Measurements from ENCODE around the gene NDUFA8.

Gene NDUFA8

DNA sequence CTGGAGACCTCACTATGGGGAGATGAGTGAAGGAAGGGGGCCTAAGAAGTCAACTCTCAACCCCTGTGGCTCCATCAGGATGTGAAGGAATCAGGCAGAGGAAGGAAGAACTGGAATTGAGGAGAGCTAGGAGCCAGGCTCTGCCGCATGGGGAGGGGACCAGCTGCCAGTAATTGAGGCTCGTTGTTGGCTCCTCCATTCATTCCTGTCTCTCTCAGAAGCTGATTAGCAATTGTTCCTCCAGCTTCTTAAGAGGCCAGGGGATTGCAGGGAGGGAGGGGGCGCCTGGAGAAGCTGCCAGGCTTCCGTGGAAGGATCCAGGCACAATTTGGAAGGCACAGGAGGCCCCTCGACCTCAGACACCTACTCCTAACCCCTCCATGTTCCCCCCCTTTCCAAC lies 46.0 kb downstream of the NDUFA8 start:
- TF ChIP-seq, protein P1, sequence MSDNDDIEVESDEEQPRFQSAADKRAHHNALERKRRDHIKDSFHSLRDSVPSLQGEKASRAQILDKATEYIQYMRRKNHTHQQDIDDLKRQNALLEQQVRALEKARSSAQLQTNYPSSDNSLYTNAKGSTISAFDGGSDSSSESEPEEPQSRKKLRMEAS (IDR thresholded peaks at IDR 0.05), result no peak
- TF ChIP-seq EGR1 (IDR thresholded peaks at IDR 0.05) (no peak), TEAD4 (IDR thresholded peaks at IDR 0.05) (no peak)

DNA sequence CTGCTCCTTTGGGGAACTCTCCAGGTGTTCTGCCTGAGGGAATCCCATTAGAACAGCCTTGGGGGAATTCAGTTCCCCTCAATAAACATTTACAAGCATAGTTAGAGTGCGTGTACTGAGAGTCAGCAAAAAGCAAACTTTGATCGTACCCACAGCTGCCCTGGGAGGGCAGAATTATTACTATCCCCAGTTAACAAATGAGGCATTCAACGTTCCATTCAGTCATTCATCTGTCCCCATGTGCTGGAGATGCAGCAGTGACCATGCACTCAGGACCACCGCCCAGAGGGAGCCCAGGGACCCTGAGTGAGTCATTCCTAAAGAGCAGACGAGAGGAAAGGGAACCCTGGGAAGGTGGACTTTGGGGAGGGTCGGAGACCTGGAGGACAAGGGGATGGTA lies 47.3 kb downstream of the NDUFA8 start:
- TF ChIP-seq CEBPB (IDR thresholded peaks at IDR 0.05) (no peak), TEAD4 (IDR thresholded peaks at IDR 0.05) (no peak), TAF1 (IDR thresholded peaks at IDR 0.05; ENCODE audit: low read depth) (no peak), YY1 (IDR thresholded peaks at IDR 0.05; ENCODE audit: low read depth) (no peak), ZBTB7A (IDR thresholded peaks at IDR 0.05; ENCODE audit: low read depth) (no peak), NFIC (IDR thresholded peaks at IDR 0.05) (no peak), FOXM1 (IDR thresholded peaks at IDR 0.05; ENCODE audit: borderline replicate concordance, low read depth) (no peak), TCF12 (IDR thresholded peaks at IDR 0.05; ENCODE audit: low read depth) (no peak)
- TF ChIP-seq, protein P1 (IDR thresholded peaks at IDR 0.05), result no peak
- TF ChIP-seq, protein P2, sequence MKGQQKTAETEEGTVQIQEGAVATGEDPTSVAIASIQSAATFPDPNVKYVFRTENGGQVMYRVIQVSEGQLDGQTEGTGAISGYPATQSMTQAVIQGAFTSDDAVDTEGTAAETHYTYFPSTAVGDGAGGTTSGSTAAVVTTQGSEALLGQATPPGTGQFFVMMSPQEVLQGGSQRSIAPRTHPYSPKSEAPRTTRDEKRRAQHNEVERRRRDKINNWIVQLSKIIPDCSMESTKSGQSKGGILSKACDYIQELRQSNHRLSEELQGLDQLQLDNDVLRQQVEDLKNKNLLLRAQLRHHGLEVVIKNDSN (IDR thresholded peaks at IDR 0.05), result no peak

DNA sequence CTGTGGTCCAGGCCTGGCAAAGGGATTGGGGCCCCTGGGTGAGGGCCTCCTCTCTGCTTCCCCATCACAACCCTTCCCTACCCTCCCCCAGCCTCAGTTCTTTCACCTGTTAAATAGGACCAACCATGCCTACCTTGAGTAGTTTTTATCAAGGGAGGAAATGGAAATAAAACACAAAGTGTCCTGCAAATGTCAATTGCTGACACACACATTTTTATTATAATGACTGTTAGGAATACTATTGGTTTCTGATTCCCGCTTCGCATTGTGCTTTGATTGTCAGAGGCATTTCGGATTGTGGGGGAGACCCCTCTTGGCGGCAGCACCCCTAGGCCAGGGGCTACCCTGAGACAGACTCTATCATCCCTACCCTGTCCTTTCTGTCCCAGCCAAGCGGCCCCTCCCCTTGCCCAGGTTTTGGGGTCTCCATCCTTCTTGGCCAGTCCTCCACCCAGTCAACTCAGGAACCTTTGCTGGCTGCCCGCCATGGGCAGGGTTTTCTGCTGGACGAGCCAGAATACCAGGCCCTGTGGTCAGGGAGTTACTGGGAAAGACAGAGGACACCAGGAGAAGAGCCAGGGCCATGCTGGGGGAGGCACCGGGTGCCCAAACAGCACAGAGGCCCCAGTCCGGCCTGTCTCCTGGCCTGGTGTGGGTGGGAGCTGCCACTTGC lies 48.0 kb downstream of the NDUFA8 start:
- TF ChIP-seq RAD21 (IDR thresholded peaks at IDR 0.05; ENCODE audit: low read depth), result no peak
- TF ChIP-seq EP300 (IDR thresholded peaks at IDR 0.05; ENCODE audit: borderline replicate concordance), result no peak
- TF ChIP-seq YY1 (IDR thresholded peaks at IDR 0.05; ENCODE audit: low read depth), result no peak
- TF ChIP-seq NFIC (IDR thresholded peaks at IDR 0.05), result no peak
- no peak for TF ChIP-seq EGR1 (IDR thresholded peaks at IDR 0.05)
- TF ChIP-seq, protein P2 (IDR thresholded peaks at IDR 0.05), result no peak
- no peak for TF ChIP-seq FOXM1 (IDR thresholded peaks at IDR 0.05; ENCODE audit: borderline replicate concordance, low read depth)
- TF ChIP-seq, protein P3, sequence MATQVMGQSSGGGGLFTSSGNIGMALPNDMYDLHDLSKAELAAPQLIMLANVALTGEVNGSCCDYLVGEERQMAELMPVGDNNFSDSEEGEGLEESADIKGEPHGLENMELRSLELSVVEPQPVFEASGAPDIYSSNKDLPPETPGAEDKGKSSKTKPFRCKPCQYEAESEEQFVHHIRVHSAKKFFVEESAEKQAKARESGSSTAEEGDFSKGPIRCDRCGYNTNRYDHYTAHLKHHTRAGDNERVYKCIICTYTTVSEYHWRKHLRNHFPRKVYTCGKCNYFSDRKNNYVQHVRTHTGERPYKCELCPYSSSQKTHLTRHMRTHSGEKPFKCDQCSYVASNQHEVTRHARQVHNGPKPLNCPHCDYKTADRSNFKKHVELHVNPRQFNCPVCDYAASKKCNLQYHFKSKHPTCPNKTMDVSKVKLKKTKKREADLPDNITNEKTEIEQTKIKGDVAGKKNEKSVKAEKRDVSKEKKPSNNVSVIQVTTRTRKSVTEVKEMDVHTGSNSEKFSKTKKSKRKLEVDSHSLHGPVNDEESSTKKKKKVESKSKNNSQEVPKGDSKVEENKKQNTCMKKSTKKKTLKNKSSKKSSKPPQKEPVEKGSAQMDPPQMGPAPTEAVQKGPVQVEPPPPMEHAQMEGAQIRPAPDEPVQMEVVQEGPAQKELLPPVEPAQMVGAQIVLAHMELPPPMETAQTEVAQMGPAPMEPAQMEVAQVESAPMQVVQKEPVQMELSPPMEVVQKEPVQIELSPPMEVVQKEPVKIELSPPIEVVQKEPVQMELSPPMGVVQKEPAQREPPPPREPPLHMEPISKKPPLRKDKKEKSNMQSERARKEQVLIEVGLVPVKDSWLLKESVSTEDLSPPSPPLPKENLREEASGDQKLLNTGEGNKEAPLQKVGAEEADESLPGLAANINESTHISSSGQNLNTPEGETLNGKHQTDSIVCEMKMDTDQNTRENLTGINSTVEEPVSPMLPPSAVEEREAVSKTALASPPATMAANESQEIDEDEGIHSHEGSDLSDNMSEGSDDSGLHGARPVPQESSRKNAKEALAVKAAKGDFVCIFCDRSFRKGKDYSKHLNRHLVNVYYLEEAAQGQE (IDR thresholded peaks at IDR 0.05; ENCODE audit: low read depth), result no peak
- TF ChIP-seq TEAD4 (IDR thresholded peaks at IDR 0.05), result no peak
- TF ChIP-seq, protein P1 (IDR thresholded peaks at IDR 0.05), result no peak
- TF ChIP-seq TCF12 (IDR thresholded peaks at IDR 0.05; ENCODE audit: low read depth), result no peak
- no peak for TF ChIP-seq CREB1 (IDR thresholded peaks at IDR 0.05; ENCODE audit: low read depth)
- no peak for TF ChIP-seq ZBTB7A (IDR thresholded peaks at IDR 0.05; ENCODE audit: low read depth)
- TF ChIP-seq CEBPB (IDR thresholded peaks at IDR 0.05), result no peak
- no peak for TF ChIP-seq TAF1 (IDR thresholded peaks at IDR 0.05; ENCODE audit: low read depth)

DNA sequence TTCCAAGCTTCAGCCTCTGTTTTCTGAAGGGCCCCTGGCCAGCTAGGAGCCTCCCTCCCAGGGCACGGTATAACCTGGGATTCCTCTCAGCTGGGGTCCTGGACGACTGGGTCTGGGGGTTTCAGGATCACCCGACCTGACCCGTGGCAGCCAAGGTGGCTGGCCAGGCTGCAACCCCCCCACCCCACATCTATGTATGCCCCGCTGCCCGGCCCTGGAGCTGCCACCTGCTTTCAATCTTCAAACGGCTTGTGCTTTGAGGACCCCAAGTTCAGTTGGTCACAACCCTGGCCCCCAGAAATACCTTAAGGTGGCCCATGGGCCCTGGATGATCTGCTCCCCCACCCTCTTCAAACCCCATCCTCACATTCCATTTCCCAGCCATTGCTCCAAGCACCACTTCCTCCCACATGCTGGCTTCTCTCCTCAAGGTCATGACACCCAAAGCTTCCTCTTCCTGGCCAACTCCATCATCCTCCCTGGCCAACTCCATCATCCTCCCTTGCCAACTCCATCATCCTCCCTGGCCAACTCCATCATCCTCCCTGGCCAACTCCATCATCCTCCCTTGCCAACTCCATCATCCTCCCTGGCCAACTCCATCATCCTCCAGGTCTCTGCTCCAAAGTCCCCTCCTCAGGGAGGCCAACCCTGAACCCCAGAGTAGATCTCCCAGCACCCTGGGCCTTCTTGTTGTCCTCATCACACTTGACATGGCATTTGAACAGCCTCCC lies 49.3 kb downstream of the NDUFA8 start:
- TF ChIP-seq ZBTB7A (IDR thresholded peaks at IDR 0.05; ENCODE audit: low read depth), result no peak
- TF ChIP-seq, protein P3 (IDR thresholded peaks at IDR 0.05; ENCODE audit: low read depth), result no peak
- TF ChIP-seq FOXM1 (IDR thresholded peaks at IDR 0.05; ENCODE audit: borderline replicate concordance, low read depth), result no peak
- no peak for TF ChIP-seq YY1 (IDR thresholded peaks at IDR 0.05; ENCODE audit: low read depth)
- TF ChIP-seq NFIC (IDR thresholded peaks at IDR 0.05), result no peak
- no peak for TF ChIP-seq TEAD4 (IDR thresholded peaks at IDR 0.05)
- TF ChIP-seq RAD21 (IDR thresholded peaks at IDR 0.05; ENCODE audit: low read depth), result no peak
- TF ChIP-seq, protein P2 (IDR thresholded peaks at IDR 0.05), result no peak
- TF ChIP-seq EP300 (IDR thresholded peaks at IDR 0.05; ENCODE audit: borderline replicate concordance), result no peak
- TF ChIP-seq TCF12 (IDR thresholded peaks at IDR 0.05; ENCODE audit: low read depth), result no peak
- no peak for TF ChIP-seq TAF1 (IDR thresholded peaks at IDR 0.05; ENCODE audit: low read depth)
- no peak for TF ChIP-seq CEBPB (IDR thresholded peaks at IDR 0.05)
- TF ChIP-seq, protein P1 (IDR thresholded peaks at IDR 0.05), result no peak

Data from Ishikawa (cell line).